Activated CD4-positive, alpha-beta T cell treated with anti-CD3 and anti-CD28 coated beads, Interleukin-2, amount 10 ng/mL, durations not matched to agents 24 days and 14 days (primary cell): ENCODE measurements around the gene BBS7. TPM values are rescaled to one million over a fixed set of nuclear protein-coding genes. Genes with fewer than 3 reads are reported as not detected.

Source experiments
- DNase-seq: peaks from one replicate; pipeline ENCODE4 v3.0.0; 2022
- H3K27ac Mint-ChIP-seq: one replicate; pipeline ENCODE4 v1.8.0; 2022; ENCODE audit warnings: mild to moderate bottlenecking, mixed read lengths
- H3K27me3 Mint-ChIP-seq: one replicate; pipeline ENCODE4 v1.8.0; 2022; ENCODE audit warnings: mixed read lengths
- H3K36me3 Mint-ChIP-seq: one replicate; pipeline ENCODE4 v1.8.0; 2022; ENCODE audit warnings: low read depth, mild to moderate bottlenecking, mixed read lengths
- H3K4me1 Mint-ChIP-seq: one replicate; pipeline ENCODE4 v1.8.0; 2021; ENCODE audit warnings: mixed read lengths
- H3K4me3 Mint-ChIP-seq: one replicate; pipeline ENCODE4 v1.8.0; 2022; ENCODE audit warnings: mild to moderate bottlenecking, moderate library complexity, mixed read lengths
- H3K9me3 Mint-ChIP-seq: one replicate; pipeline ENCODE4 v1.8.0; 2021; ENCODE audit warnings: mixed read lengths
- intact Hi-C: fragments of 100-400 bp; cut with micrococcal nuclease; formaldehyde crosslinking; loops from one replicate; pipeline ENCODE4 v1.15.1; 2023
- total RNA-seq: library from RNA; stranded (reverse); gene quantifications from 2 replicates; pipeline ENCODE4 v1.2.3, GENCODE V29; 2022

BBS7 gene
- total RNA-seq, 1 donor from 2014 or later = 18.3 TPM

DNA sequence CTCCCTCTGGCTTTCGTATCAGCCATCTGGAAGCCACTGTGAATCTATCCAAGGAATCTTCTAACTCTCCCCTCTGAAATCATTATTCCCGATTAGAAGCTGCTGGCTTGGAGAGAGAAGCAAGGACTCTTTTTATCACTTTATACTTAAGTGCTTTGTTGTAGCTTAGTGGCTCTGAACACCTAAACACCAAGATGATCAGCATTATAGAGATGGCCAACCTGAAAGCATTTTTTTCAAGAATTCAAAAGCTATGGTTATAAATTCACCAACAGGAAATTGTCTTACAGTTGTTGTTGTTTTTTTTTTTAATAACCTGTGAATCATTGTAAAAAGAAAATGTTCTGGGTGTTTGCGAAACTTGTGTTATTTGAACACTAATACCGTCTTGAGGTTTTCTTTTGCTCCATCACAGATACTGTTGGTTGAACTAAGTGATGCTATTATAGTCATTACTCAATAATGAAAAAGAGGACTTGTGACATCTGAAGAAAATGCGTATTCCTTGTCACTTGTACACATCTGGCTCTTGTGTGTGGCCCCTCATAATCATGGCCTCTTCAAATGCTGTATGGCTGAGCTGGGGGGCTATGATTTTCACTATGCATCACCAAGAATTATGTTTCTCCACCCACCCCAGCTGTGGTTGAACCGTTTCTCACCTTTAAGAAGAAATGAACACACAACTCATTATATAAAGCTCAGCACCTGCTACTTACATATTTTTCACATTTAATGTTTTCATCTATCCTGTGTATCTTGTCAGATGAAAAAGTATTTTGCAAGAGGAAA lies 93.5 kb downstream of the BBS7 start:
- H3K4me1 Mint-ChIP-seq = no peaks in the 10 kb centered on the region
- no peak overlapping the region for H3K4me3 Mint-ChIP-seq
- H3K36me3 Mint-ChIP-seq = no peaks in the 10 kb centered on the region
- no peak overlapping the region for H3K27ac Mint-ChIP-seq
- intact Hi-C loops = no loop called here
- peaks cover 41% of the 10 kb centered on the region for H3K27me3 Mint-ChIP-seq
- DNase-seq = no peak
- peaks cover 5% of the 10 kb centered on the region for H3K9me3 Mint-ChIP-seq

Other genes starting within 250 kb of the BBS7 start
- gene ANXA5, start 173.5 kb downstream of the BBS7 start, total RNA-seq = 107 TPM in 2 replicates
- gene SMIM43, start 105.3 kb downstream of the BBS7 start, total RNA-seq = not detected in 2 replicates
- 76.9 and 78.8 TPM in 2 replicates for gene EXOSC9, start 69.2 kb downstream of the BBS7 start, total RNA-seq
- gene CCNA2, start 46.6 kb downstream of the BBS7 start, total RNA-seq = 72.0 and 73.4 TPM in 2 replicates
- gene TRPC3, start 81.6 kb upstream of the BBS7 start, total RNA-seq = 2.7 and 3.1 TPM in 2 replicates